H1 (cell line): Measurements from ENCODE around the gene MANSC4. TPM values are rescaled to one million over a fixed set of nuclear protein-coding genes. Genes with fewer than 3 reads are reported as not detected.

Source experiments
- CBX5 ChIP-seq: fragments of 300-800, 300-1000 bp; sonication (generic); IDR thresholded peaks from 2 replicates; pipeline ENCODE4 v1.7.1; 2016; ENCODE audit warnings: antibody characterized with exemption, low read length, low read depth
- CEBPB ChIP-seq: IDR thresholded peaks from 2 replicates; pipeline ENCODE4 v1.6.1; 2012; ENCODE audit warnings: low read depth, low read length
- HDAC6 ChIP-seq: IDR thresholded peaks from one replicate; pipeline ENCODE4 v1.7.1; 2012; ENCODE audit warnings: low read depth, mild to moderate bottlenecking, inconsistent platforms, low read length, moderate library complexity
- POLR2A ChIP-seq, 2 experiments: IDR thresholded peaks; 1 replicate in 1 of 2; 2 replicates in 1 of 2; pipeline ENCODE4 v1.6.1; 2011; ENCODE audit warnings: low read depth in 2 of 2, low read length in 2 of 2, mild to moderate bottlenecking in 2 of 2; ENCODE audit errors: control extremely low read depth in 1 of 2
- RFX5 ChIP-seq: IDR thresholded peaks from 2 replicates; pipeline ENCODE4 v1.6.1; 2011; ENCODE audit warnings: low read depth, low read length, improper control_type of control experiment, borderline replicate concordance
- SIX5 ChIP-seq: IDR thresholded peaks from 2 replicates; pipeline ENCODE4 v1.6.1; 2011; ENCODE audit warnings: mild to moderate bottlenecking, low read depth, low read length
- TBP ChIP-seq: IDR thresholded peaks from 2 replicates; pipeline ENCODE4 v1.6.1; 2011; ENCODE audit warnings: low read depth, low read length, improper control_type of control experiment
- TCF12 ChIP-seq: IDR thresholded peaks from 2 replicates; pipeline ENCODE4 v1.6.1; 2011; ENCODE audit warnings: low read depth, mild to moderate bottlenecking, low read length
- polyA plus RNA-seq, 7 experiments: library from polyadenylated mRNA; depleted of rRNA in 3 of 7; stranded (reverse) in 5 of 7; unstranded in 2 of 7; fragments of >200 nt in 5 of 7; fragments of 200-250 nt in 2 of 7; gene quantifications; 1 replicate in 5 of 7; 2 replicates in 1 of 7; 4 replicates in 1 of 7; pipeline versions ENCODE4 v1.2.1 to v1.2.3, GENCODE V29; 2011 to 2013; ENCODE audit warnings: missing spikeins in 2 of 7, mixed read lengths in 2 of 7
- total RNA-seq: library from RNA; stranded (reverse); fragmentation: NEBNext Ultra II Directional; extraction: Animal tissue kit (Norgen Biotek cat#: 25700); gene quantifications from 2 replicates; pipeline ENCODE4 v1.2.1, GENCODE V29; 2021

Gene MANSC4
- total and polyA plus RNA-seq, 2 of the 8 experiments (the other 6 are each of a cell fraction or from before 2014, with no cell fraction given): not detected

- TF ChIP-seq RFX5 (no peak), TCF12 (no peak), CBX5 (no peak), HDAC6 (no peak), POLR2A (IDR thresholded peaks at IDR 0.05; ENCODE audit: control extremely low read depth in 1 of 2, low read depth in 2 of 2, low read length in 2 of 2) (no peak), CEBPB (no peak), TBP (no peak), SIX5 (no peak)
Measured at GRCh38 chr12:27787559-27787958, 7.5 kb upstream of the MANSC4 start (continued).
